ENCODE data around the gene LCA5. TPM values are rescaled to one million over a fixed set of nuclear protein-coding genes. Genes with fewer than 3 reads are reported as not detected.

Gene LCA5
- total RNA-seq, 2 experiments from 2014 or later, result 0.08 to 0.26 TPM

GRCh38 chr6:79522609-79523008 lies 14.6 kb downstream of the LCA5 start:
- H3K27ac Mint-ChIP-seq, result no peak overlapping the region
- no peaks in the 10 kb centered on the region for H3K36me3 Mint-ChIP-seq
- DNase-seq (no peak), ATAC-seq (ENCODE audit: low read depth) (no peak)
- H3K27me3 Mint-ChIP-seq, result peaks cover 2% of the 10 kb centered on the region
- no peak overlapping the region for H3K4me3 Mint-ChIP-seq
- no peaks in the 10 kb centered on the region for H3K9me3 Mint-ChIP-seq
- POLR2A ChIA-PET, result no interaction called here
- no peaks in the 10 kb centered on the region for H3K4me1 Mint-ChIP-seq

- DNase-seq (no peak), ATAC-seq (ENCODE audit: low read depth) (no peak)
- Mint-ChIP-seq H3K4me1 (no peaks in the 10 kb centered on the region), H3K36me3 (no peaks in the 10 kb centered on the region), H3K27ac (no peak overlapping the region), H3K4me3 (no peak overlapping the region), H3K9me3 (no peaks in the 10 kb centered on the region), H3K27me3 (peaks cover 2% of the 10 kb centered on the region)
- POLR2A ChIA-PET, result no interaction called here
Observed at GRCh38 chr6:79520534-79520933, 16.7 kb downstream of the LCA5 start.

GRCh38 chr6:79518842-79519241 lies 18.4 kb downstream of the LCA5 start:
- H3K9me3 Mint-ChIP-seq, result no peaks in the 10 kb centered on the region
- ATAC-seq (ENCODE audit: low read depth), result no peak
- no peak overlapping the region for H3K4me3 Mint-ChIP-seq
- POLR2A ChIA-PET, result no interaction called here
- DNase-seq, result no peak
- peaks cover 2% of the 10 kb centered on the region for H3K27me3 Mint-ChIP-seq
- H3K4me1 Mint-ChIP-seq, result no peaks in the 10 kb centered on the region
- H3K27ac Mint-ChIP-seq, result no peak overlapping the region
- H3K36me3 Mint-ChIP-seq, result no peaks in the 10 kb centered on the region

- DNase-seq, result no peak
- Mint-ChIP-seq H3K36me3 (no peaks in the 10 kb centered on the region), H3K27me3 (no peaks in the 10 kb centered on the region), H3K4me1 (no peaks in the 10 kb centered on the region), H3K9me3 (no peaks in the 10 kb centered on the region), H3K4me3 (no peak overlapping the region), H3K27ac (no peak overlapping the region)
- POLR2A ChIA-PET, result no interaction called here
- no peak for ATAC-seq (ENCODE audit: low read depth)
Observed at GRCh38 chr6:79515436-79515835, 21.8 kb downstream of the LCA5 start.

- ATAC-seq (ENCODE audit: low read depth), result no peak
- no peak overlapping the region for H3K27ac Mint-ChIP-seq
- no peaks in the 10 kb centered on the region for H3K9me3 Mint-ChIP-seq
- H3K4me3 Mint-ChIP-seq, result no peak overlapping the region
- H3K4me1 Mint-ChIP-seq, result no peaks in the 10 kb centered on the region
- POLR2A ChIA-PET, result no interaction called here
- no peaks in the 10 kb centered on the region for H3K36me3 Mint-ChIP-seq
- H3K27me3 Mint-ChIP-seq, result no peaks in the 10 kb centered on the region
- DNase-seq, result no peak
Observed at GRCh38 chr6:79513111-79513510, 24.1 kb downstream of the LCA5 start.

DNA sequence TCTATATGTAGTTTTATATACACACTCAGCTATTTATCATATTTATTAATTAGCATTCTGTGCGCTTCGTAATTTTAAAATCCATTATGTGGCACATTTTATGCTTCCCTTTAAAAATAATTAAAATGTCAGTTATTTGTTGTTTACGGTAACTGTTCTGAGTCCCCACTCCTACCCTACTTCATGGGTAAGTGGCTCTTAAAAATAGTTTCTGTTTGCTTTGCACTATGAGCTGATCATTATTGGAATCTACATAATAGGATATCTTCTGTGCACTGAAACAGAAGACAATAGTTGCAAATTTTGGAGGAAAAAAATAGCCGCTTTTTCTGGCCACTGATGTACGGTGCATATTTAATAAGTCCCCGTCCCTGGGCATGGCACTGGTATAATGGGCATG lies 25.2 kb downstream of the LCA5 start:
- no peaks in the 10 kb centered on the region for H3K27me3 Mint-ChIP-seq
- H3K4me1 Mint-ChIP-seq, result no peaks in the 10 kb centered on the region
- H3K9me3 Mint-ChIP-seq, result no peaks in the 10 kb centered on the region
- ATAC-seq (ENCODE audit: low read depth) (no peak), DNase-seq (no peak)
- POLR2A ChIA-PET, result no interaction called here
- H3K27ac Mint-ChIP-seq, result no peak overlapping the region
- H3K4me3 Mint-ChIP-seq, result no peak overlapping the region
- H3K36me3 Mint-ChIP-seq, result no peaks in the 10 kb centered on the region

GRCh38 chr6:79510707-79511106 lies 26.5 kb downstream of the LCA5 start:
- Mint-ChIP-seq H3K27ac (no peak overlapping the region), H3K27me3 (no peaks in the 10 kb centered on the region), H3K4me1 (no peaks in the 10 kb centered on the region), H3K36me3 (no peaks in the 10 kb centered on the region), H3K9me3 (no peaks in the 10 kb centered on the region), H3K4me3 (no peak overlapping the region)
- POLR2A ChIA-PET, result no interaction called here
- no peak for DNase-seq
- ATAC-seq (ENCODE audit: low read depth), result no peak

- POLR2A ChIA-PET, result no interaction called here
Observed at GRCh38 chr6:79506251-79506650, 31.0 kb downstream of the LCA5 start.

DNA sequence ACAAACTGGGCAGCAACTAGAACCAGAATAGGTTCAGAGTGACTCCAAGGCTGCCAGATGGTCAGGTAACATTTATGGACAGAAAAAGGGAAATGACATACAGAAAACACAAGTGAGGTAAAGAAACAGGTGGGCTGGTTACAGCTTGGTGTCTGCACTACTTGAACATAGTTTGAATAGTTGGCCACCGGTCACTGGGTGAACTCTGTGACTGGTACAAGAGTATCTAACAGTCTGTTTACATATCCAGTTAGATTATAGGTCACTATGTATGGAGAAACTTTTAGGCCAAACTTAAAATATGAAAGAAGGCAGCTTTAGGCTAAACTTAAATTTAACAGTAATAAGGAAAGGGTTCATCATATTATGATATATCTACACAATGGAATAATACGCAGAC lies 32.9 kb downstream of the LCA5 start:
- Mint-ChIP-seq H3K4me3 (no peak overlapping the region), H3K36me3 (no peaks in the 10 kb centered on the region), H3K9me3 (no peaks in the 10 kb centered on the region), H3K27ac (no peak overlapping the region), H3K4me1 (no peaks in the 10 kb centered on the region), H3K27me3 (no peaks in the 10 kb centered on the region)
- POLR2A ChIA-PET, result no interaction called here
- ATAC-seq (ENCODE audit: low read depth) (no peak), DNase-seq (no peak)

More at GRCh38 chr6:79506251-79506650, 31.0 kb downstream of the LCA5 start:
- no peaks in the 10 kb centered on the region for H3K9me3 Mint-ChIP-seq
- H3K27ac Mint-ChIP-seq, result no peak overlapping the region
- no peaks in the 10 kb centered on the region for H3K36me3 Mint-ChIP-seq
- DNase-seq (no peak), ATAC-seq (ENCODE audit: low read depth) (no peak)
- no peak overlapping the region for H3K4me3 Mint-ChIP-seq
- no peaks in the 10 kb centered on the region for H3K27me3 Mint-ChIP-seq
- H3K4me1 Mint-ChIP-seq, result no peaks in the 10 kb centered on the region

DNA sequence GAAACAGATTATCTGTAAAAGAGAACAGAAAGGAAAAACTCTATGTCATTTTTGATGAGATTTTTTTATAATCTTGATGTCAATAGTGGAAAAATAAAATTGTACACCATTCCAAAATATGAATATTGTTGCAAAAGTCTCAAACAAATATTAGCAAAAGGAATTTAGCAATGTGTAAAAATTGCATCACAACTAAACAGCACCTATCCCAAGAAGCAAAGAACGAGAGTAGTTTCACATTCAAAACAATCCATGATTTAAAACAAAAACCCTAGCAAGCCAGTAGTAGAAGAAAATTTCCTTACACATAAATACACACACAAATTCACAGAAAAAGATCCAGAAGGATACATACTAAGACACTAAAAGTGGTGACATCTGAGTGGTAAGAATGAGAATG lies 38.4 kb downstream of the LCA5 start:
- ATAC-seq (ENCODE audit: low read depth) (no peak), DNase-seq (no peak)
- no peaks in the 10 kb centered on the region for H3K9me3 Mint-ChIP-seq
- POLR2A ChIA-PET, result no interaction called here
- H3K4me3 Mint-ChIP-seq, result no peak overlapping the region
- no peak overlapping the region for H3K27ac Mint-ChIP-seq
- peaks cover 1% of the 10 kb centered on the region for H3K27me3 Mint-ChIP-seq
- H3K36me3 Mint-ChIP-seq, result no peaks in the 10 kb centered on the region
- no peaks in the 10 kb centered on the region for H3K4me1 Mint-ChIP-seq

- Mint-ChIP-seq H3K9me3 (no peaks in the 10 kb centered on the region), H3K27me3 (peaks cover 2% of the 10 kb centered on the region), H3K4me3 (no peak overlapping the region), H3K27ac (no peak overlapping the region), H3K36me3 (no peaks in the 10 kb centered on the region), H3K4me1 (no peaks in the 10 kb centered on the region)
- DNase-seq (no peak), ATAC-seq (ENCODE audit: low read depth) (no peak)
- POLR2A ChIA-PET, result no interaction called here
Observed at GRCh38 chr6:79495246-79495645, 42.0 kb downstream of the LCA5 start.

GRCh38 chr6:79494841-79495240 lies 42.4 kb downstream of the LCA5 start:
- H3K9me3 Mint-ChIP-seq, result no peaks in the 10 kb centered on the region
- no peak for DNase-seq
- no peaks in the 10 kb centered on the region for H3K36me3 Mint-ChIP-seq
- H3K27me3 Mint-ChIP-seq, result peaks cover 2% of the 10 kb centered on the region
- no peak overlapping the region for H3K27ac Mint-ChIP-seq
- POLR2A ChIA-PET, result no interaction called here
- H3K4me1 Mint-ChIP-seq, result no peaks in the 10 kb centered on the region
- ATAC-seq (ENCODE audit: low read depth), result no peak
- H3K4me3 Mint-ChIP-seq, result no peak overlapping the region

GRCh38 chr6:79470728-79471127 lies 66.5 kb downstream of the LCA5 start:
- Mint-ChIP-seq H3K4me3 (no peak overlapping the region), H3K27ac (no peak overlapping the region), H3K4me1 (no peaks in the 10 kb centered on the region), H3K27me3 (peaks cover 10% of the 10 kb centered on the region), H3K9me3 (no peaks in the 10 kb centered on the region), H3K36me3 (no peaks in the 10 kb centered on the region)
- DNase-seq, result no peak
- POLR2A ChIA-PET, result no interaction called here
- no peak for ATAC-seq (ENCODE audit: low read depth)

DNA sequence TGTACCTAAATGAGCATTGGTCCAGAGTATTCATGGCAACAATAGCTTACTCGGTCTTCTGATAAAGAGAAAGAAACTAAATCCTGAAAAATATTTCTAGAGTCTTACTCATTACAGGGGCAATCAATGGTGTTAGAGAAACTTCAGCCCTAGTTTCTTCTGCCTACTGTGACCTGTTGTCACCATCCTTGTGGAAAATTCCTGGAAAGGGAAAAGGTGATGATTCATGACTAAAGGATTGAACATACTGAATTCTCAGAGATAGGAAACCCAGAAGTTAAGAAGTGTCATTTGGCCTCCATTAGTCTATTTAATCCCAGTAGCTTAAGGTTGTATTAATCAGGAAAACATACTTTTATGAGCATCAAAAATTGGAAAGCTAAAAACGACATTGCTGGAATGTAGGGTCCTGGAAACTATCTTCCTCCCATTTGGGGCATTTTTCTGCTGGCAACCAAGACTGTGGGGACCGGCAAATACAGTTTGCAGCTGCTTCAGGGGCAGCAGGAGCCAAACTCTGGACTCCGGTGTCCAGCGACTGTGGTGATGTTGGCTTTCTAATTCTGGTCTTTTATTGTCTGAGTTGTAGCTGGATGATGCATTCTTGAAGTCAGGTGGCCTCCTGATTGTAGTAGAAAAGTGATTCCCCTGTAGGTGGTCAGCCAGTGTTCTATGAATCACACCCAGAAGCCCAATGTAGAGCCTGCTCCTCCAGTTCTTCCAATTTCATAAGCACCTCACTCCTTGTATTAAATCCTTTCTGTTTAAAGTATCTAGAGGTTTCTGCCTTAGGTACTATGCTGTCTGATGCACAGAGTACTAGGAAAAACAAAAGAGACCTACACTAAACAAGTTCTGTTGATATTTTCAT lies 67.6 kb downstream of the LCA5 start:
- Mint-ChIP-seq H3K9me3 (no peaks in the 10 kb centered on the region), H3K27me3 (peaks cover 10% of the 10 kb centered on the region), H3K4me3 (no peak overlapping the region), H3K36me3 (no peaks in the 10 kb centered on the region), H3K4me1 (no peaks in the 10 kb centered on the region), H3K27ac (no peak overlapping the region)
- no peak for DNase-seq
- no peak for ATAC-seq (ENCODE audit: low read depth)
- POLR2A ChIA-PET, result no interaction called here

Data from activated naive CD8-positive, alpha-beta T cell treated with anti-CD3 and anti-CD28 coated beads, Interleukin-2, amount 10 ng/mL, durations not matched to agents 7 days and 5 days (primary cell).